IMR-90 (cell line): ENCODE results near the gene SEC24D. TPM values are rescaled to one million over a fixed set of nuclear protein-coding genes. Genes with fewer than 3 reads are reported as not detected.

Experiments
- ATAC-seq: fragments of 200-7000 bp; cut with Tn5 transposase; 2 replicates; pipeline ENCODE4 v1.9.1; 2020; ENCODE audit warnings: low read depth, mild to moderate bottlenecking, moderate library complexity
- BruUV-seq: library from RNA; stranded (reverse); fragments of 400-500 nt; replicated peaks from 2 replicates; lab custom pipeline; 2021; lab: Mats Ljungman, UMichigan
- CTCF ChIA-PET: fragments of 300-600 bp; formaldehyde crosslinking; extraction: SDS; loops from one replicate; lab custom pipeline; 2021; ENCODE audit warnings: antibody characterized with exemption; lab: Yijun Ruan, JAX
- POLR2A ChIA-PET: fragments of 300-600 bp; sonication (Branson Sonifier 250); formaldehyde crosslinking; loops from one replicate; lab custom pipeline; 2022; ENCODE audit warnings: antibody characterized with exemption; ENCODE audit not compliant: unreplicated experiment; lab: Charles Lee
- DNase-seq: peaks from one replicate; pipeline ENCODE4 v3.0.0; 2013
- H2AFZ ChIP-seq: replicated peaks from 2 replicates; pipeline ENCODE3; 2013; ENCODE audit warnings: low read length, mild to moderate bottlenecking; ENCODE audit not compliant: poor library complexity
- H2AK5ac ChIP-seq: 2 replicates; pipeline ENCODE4 v1.6.1; 2013; ENCODE audit warnings: low read depth, low read length, inconsistent platforms
- H2AK9ac ChIP-seq: replicated peaks from 2 replicates; pipeline ENCODE3; 2013; ENCODE audit warnings: mild to moderate bottlenecking, low read depth, low read length, moderate library complexity; ENCODE audit not compliant: poor library complexity
- H2BK120ac ChIP-seq: 2 replicates; pipeline ENCODE4 v1.6.1; 2013; ENCODE audit warnings: low read depth, low read length, inconsistent platforms
- H2BK15ac ChIP-seq: 3 replicates; pipeline ENCODE4 v1.6.1; 2013; ENCODE audit warnings: low read depth, low read length, inconsistent platforms
- H2BK20ac ChIP-seq: 2 replicates; pipeline ENCODE4 v1.6.1; 2013; ENCODE audit warnings: low read depth, mild to moderate bottlenecking, inconsistent platforms, low read length, moderate library complexity
- H2BK5ac ChIP-seq: 2 replicates; pipeline ENCODE4 v1.6.1; 2013; ENCODE audit warnings: mild to moderate bottlenecking, low read depth, low read length, inconsistent platforms; ENCODE audit not compliant: poor library complexity, severe bottlenecking
- H3K14ac ChIP-seq: replicated peaks from 2 replicates; pipeline ENCODE4 v1.6.1; 2013; ENCODE audit warnings: low read depth, low read length, inconsistent platforms
- H3K18ac ChIP-seq: 2 replicates; pipeline ENCODE4 v1.6.1; 2013; ENCODE audit warnings: low read depth, low read length, control low read depth
- H3K23ac ChIP-seq: 2 replicates; pipeline ENCODE4 v1.6.1; 2013; ENCODE audit warnings: low read depth, low read length, inconsistent platforms
- H3K27ac ChIP-seq: 2 replicates; pipeline ENCODE4 v1.5.1; 2013; ENCODE audit warnings: mild to moderate bottlenecking, control low read depth, low read length; ENCODE audit not compliant: insufficient read depth
- H3K27me3 ChIP-seq: 2 replicates; pipeline ENCODE4 v1.6.1; 2013; ENCODE audit warnings: low read length; ENCODE audit not compliant: control insufficient read depth, insufficient read depth
- H3K36me3 ChIP-seq: 2 replicates; pipeline ENCODE4 v1.6.1; 2013; ENCODE audit warnings: low read length, mixed read lengths; ENCODE audit not compliant: control insufficient read depth, insufficient read depth
- H3K4ac ChIP-seq: 2 replicates; pipeline ENCODE4 v1.6.1; 2013; ENCODE audit warnings: low read depth, low read length, inconsistent platforms
- H3K4me1 ChIP-seq: 2 replicates; pipeline ENCODE4 v1.6.1; 2013; ENCODE audit warnings: low read length, mixed read lengths; ENCODE audit not compliant: control insufficient read depth, insufficient read depth
- H3K4me2 ChIP-seq: 2 replicates; pipeline ENCODE4 v1.6.1; 2013; ENCODE audit warnings: low read depth, mild to moderate bottlenecking, control low read depth, low read length, moderate library complexity
- H3K4me3 ChIP-seq: 2 replicates; pipeline ENCODE4 v1.5.1; 2013; ENCODE audit warnings: low read depth, mild to moderate bottlenecking, control low read depth, low read length, moderate library complexity; ENCODE audit not compliant: insufficient read depth
- H3K56ac ChIP-seq: 2 replicates; pipeline ENCODE4 v1.6.1; 2013; ENCODE audit warnings: low read length, inconsistent platforms; ENCODE audit not compliant: insufficient read depth; ENCODE audit errors: extremely low read depth
- H3K79me1 ChIP-seq, 2 experiments: 2 replicates each; pipeline ENCODE4 v1.6.1; 2013; ENCODE audit warnings: low read length in 2 of 2, inconsistent platforms in 1 of 2, low read depth in 1 of 2
- H3K9ac ChIP-seq: 2 replicates; pipeline ENCODE4 v1.6.1; 2013; ENCODE audit warnings: low read depth, low read length, control low read depth
- H3K9me1 ChIP-seq: 2 replicates; pipeline ENCODE4 v1.6.1; 2013; ENCODE audit warnings: low read length, inconsistent platforms; ENCODE audit not compliant: insufficient read depth
- H3K9me3 ChIP-seq: 2 replicates; pipeline ENCODE4 v1.6.1; 2013; ENCODE audit warnings: low read length; ENCODE audit not compliant: control insufficient read depth, insufficient read depth
- H4K20me1 ChIP-seq: 2 replicates; pipeline ENCODE4 v1.6.1; 2013; ENCODE audit warnings: low read length, inconsistent platforms; ENCODE audit not compliant: insufficient read depth
- H4K5ac ChIP-seq: 2 replicates; pipeline ENCODE4 v1.6.1; 2013; ENCODE audit warnings: mild to moderate bottlenecking, low read depth, low read length, control low read depth
- H4K8ac ChIP-seq, 2 experiments: 2 replicates each; pipeline ENCODE4 v1.6.1; 2013; ENCODE audit warnings: low read depth in 2 of 2, low read length in 2 of 2, control low read depth in 1 of 2, inconsistent platforms in 1 of 2
- H4K91ac ChIP-seq: 2 replicates; pipeline ENCODE4 v1.6.1; 2013; ENCODE audit warnings: low read depth, low read length, inconsistent platforms; ENCODE audit not compliant: insufficient read depth
- BHLHE40 ChIP-seq: fragments of 150-350 bp; IDR thresholded peaks from 2 replicates; pipeline ENCODE4 v1.6.1; 2016; ENCODE audit warnings: mild to moderate bottlenecking, low read depth, low read length
- CEBPB ChIP-seq: IDR thresholded peaks from 2 replicates; pipeline ENCODE4 v1.6.1; 2012; ENCODE audit warnings: low read depth, low read length, improper control_type of control experiment
- CHD1 ChIP-seq: IDR thresholded peaks from 2 replicates; pipeline ENCODE4 v1.6.1; 2012; ENCODE audit warnings: low read depth, low read length, improper control_type of control experiment
- ELK1 ChIP-seq: fragments of 150-350 bp; IDR thresholded peaks from 2 replicates; pipeline ENCODE4 v1.6.1; 2016; ENCODE audit warnings: low read depth, mild to moderate bottlenecking, low read length, moderate library complexity, borderline replicate concordance
- FOS ChIP-seq: fragments of 150-350 bp; IDR thresholded peaks from 2 replicates; pipeline ENCODE4 v1.6.1; 2016; ENCODE audit warnings: low read depth, low read length
- MAFK ChIP-seq: IDR thresholded peaks from 2 replicates; pipeline ENCODE4 v1.6.1; 2012; ENCODE audit warnings: low read depth, low read length, improper control_type of control experiment
- MAZ ChIP-seq: IDR thresholded peaks from 2 replicates; pipeline ENCODE4 v1.6.1; 2012; ENCODE audit warnings: low read depth, mild to moderate bottlenecking, low read length, improper control_type of control experiment, moderate library complexity, borderline replicate concordance
- MXI1 ChIP-seq: IDR thresholded peaks from 2 replicates; pipeline ENCODE4 v1.6.1; 2012; ENCODE audit warnings: low read depth, mild to moderate bottlenecking, low read length, moderate library complexity, borderline replicate concordance
- NFE2L2 ChIP-seq: fragments of 150-350 bp; IDR thresholded peaks from 2 replicates; pipeline ENCODE4 v1.6.1; 2016; ENCODE audit warnings: low read depth, mild to moderate bottlenecking, low read length
- POLR2A ChIP-seq: IDR thresholded peaks from 2 replicates; pipeline ENCODE4 v1.6.1; 2012; ENCODE audit warnings: mild to moderate bottlenecking, low read depth, low read length
- RAD21 ChIP-seq: IDR thresholded peaks from 2 replicates; pipeline ENCODE4 v1.6.1; 2012; ENCODE audit warnings: low read length, improper control_type of control experiment
- RCOR1 ChIP-seq: IDR thresholded peaks from 2 replicates; pipeline ENCODE4 v1.6.1; 2012; ENCODE audit warnings: mild to moderate bottlenecking, low read length, improper control_type of control experiment; ENCODE audit not compliant: insufficient replicate concordance
- RFX5 ChIP-seq: IDR thresholded peaks from 2 replicates; pipeline ENCODE4 v1.8.0; 2012; ENCODE audit warnings: low read depth, mild to moderate bottlenecking, low read length, moderate library complexity
- SMC3 ChIP-seq: fragments of 150-350 bp; IDR thresholded peaks from 2 replicates; pipeline ENCODE4 v1.6.1; 2016; ENCODE audit warnings: low read depth, mild to moderate bottlenecking, antibody characterized with exemption, low read length, moderate library complexity
- USF2 ChIP-seq: fragments of 150-350 bp; IDR thresholded peaks from 2 replicates; pipeline ENCODE4 v1.6.1; 2017; ENCODE audit warnings: mild to moderate bottlenecking, antibody characterized with exemption, low read length, low read depth
- dilution Hi-C: fragments of 300-500 bp; cut with HindIII; formaldehyde crosslinking; loops from one replicate; pipeline ENCODE4 v1.14.3; 2018; ENCODE audit warnings: low sequenced_read_pairs; ENCODE audit not compliant: unreplicated experiment
- in situ Hi-C: fragments of 300-500 bp; cut with MboI; formaldehyde crosslinking; loops from 3 replicates; pipeline ENCODE4 v1.14.3; 2019; ENCODE audit warnings: low sequenced_read_pairs, inconsistent platforms, mixed read lengths
- intact Hi-C: fragments of 100-400 bp; cut with micrococcal nuclease; formaldehyde crosslinking; loops from 2 replicates; pipeline ENCODE4 v1.10.0; 2022
- polyA plus RNA-seq, 3 experiments: library from polyadenylated mRNA; depleted of rRNA; stranded (reverse); fragments of >200 nt; gene quantifications; 2 replicates each; pipeline ENCODE4 v1.2.3, GENCODE V29; 2012; ENCODE audit warnings: low replicate concordance in 1 of 3
- total RNA-seq: library from RNA; depleted of rRNA; stranded (reverse); fragments of >200 nt; gene quantifications from 2 replicates; pipeline ENCODE4 v1.2.3, GENCODE V29; 2012
- TF ChIP-seq, protein P1 (sequence below): conservative IDR thresholded peaks from 2 replicates; pipeline ENCODE4 v1.5.1; 2012; ENCODE audit warnings: mild to moderate bottlenecking, low read depth, low read length, improper control_type of control experiment

The SEC24D gene
- total and polyA plus RNA-seq, 2 of the 4 experiments (the other 2 are of a cell fraction) = 93.2 to 111 TPM

DNA sequence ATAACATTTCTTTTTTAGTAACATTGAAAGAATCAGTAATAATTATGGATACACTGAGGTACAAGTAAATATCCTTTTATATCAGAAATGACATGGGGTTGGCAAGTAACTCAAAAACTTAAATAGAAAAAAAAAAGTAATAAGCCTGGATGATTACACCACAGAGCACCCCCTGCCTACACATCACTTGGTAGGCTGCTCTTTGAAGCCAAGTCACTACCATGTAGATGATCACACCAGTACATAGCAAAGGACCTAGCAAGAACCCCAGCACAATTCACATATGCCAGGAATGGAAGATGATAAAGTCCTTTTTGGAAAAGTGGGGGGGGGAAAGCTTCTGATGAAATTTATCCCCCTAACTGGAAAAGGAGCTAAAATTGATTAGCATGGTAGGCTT, 93.9 kb downstream of the SEC24D start:
- no peak overlapping the region for H3K27ac ChIP-seq

More for the DNA sequence above, 93.9 kb downstream of the SEC24D start:
- Histone ChIP-seq H2BK20ac (no peak overlapping the region), H3K14ac (no peak overlapping the region), H3K18ac (no peak overlapping the region), H2AFZ (no peak overlapping the region), H4K8ac (no peak overlapping the region), H4K20me1 (peaks cover 26% of the 10 kb centered on the region; the same call in 1 of the 2 replicates), H3K4ac (no peak overlapping the region), H4K5ac (no peak overlapping the region), H4K91ac (no peak overlapping the region), H3K9me1 (0 out of 2 replicates have a peak, but pooled peaks cover 4% of the 10 kb centered on the region), H3K9me3 (no peaks in the 10 kb centered on the region), H2AK9ac (no peak overlapping the region), H3K9ac (no peak overlapping the region), H3K4me3 (no peak overlapping the region), H3K4me2 (no peak overlapping the region), H3K23ac (no peak overlapping the region), H2BK120ac (no peak overlapping the region), H2BK5ac (peak overlapping the region; percentile 48), H3K4me1 (peaks cover 17% of the 10 kb centered on the region), H3K56ac (no peak overlapping the region), H3K36me3 (peaks cover 52% of the 10 kb centered on the region), H3K79me1 (peaks cover 27 to 58% of the 10 kb centered on the region in 2 experiments), H3K27me3 (no peaks in the 10 kb centered on the region), H2BK15ac (no peak overlapping the region), H2AK5ac (no peak overlapping the region)
- no TSS peak for BruUV-seq
- in situ Hi-C loops = loop anchor here (10.0 kb wide), 1 partner anchor 233 kb away; no protein-coding TSS in a partner anchor
- DNase-seq (no peak), ATAC-seq (no peak)
- no peak for TF ChIP-seq RAD21
- TF ChIP-seq CEBPB = no peak
- no peak for TF ChIP-seq USF2
- TF ChIP-seq MXI1 = no peak
- no peak for TF ChIP-seq BHLHE40
- TF ChIP-seq SMC3 = no peak
- TF ChIP-seq RFX5 = no peak
- no peak for TF ChIP-seq ELK1
- no peak for TF ChIP-seq NFE2L2
- TF ChIP-seq CHD1 = no peak
- no peak for TF ChIP-seq MAFK
- TF ChIP-seq POLR2A = no peak
- TF ChIP-seq RCOR1 = no peak
- TF ChIP-seq FOS = no peak
- TF ChIP-seq, protein P1, sequence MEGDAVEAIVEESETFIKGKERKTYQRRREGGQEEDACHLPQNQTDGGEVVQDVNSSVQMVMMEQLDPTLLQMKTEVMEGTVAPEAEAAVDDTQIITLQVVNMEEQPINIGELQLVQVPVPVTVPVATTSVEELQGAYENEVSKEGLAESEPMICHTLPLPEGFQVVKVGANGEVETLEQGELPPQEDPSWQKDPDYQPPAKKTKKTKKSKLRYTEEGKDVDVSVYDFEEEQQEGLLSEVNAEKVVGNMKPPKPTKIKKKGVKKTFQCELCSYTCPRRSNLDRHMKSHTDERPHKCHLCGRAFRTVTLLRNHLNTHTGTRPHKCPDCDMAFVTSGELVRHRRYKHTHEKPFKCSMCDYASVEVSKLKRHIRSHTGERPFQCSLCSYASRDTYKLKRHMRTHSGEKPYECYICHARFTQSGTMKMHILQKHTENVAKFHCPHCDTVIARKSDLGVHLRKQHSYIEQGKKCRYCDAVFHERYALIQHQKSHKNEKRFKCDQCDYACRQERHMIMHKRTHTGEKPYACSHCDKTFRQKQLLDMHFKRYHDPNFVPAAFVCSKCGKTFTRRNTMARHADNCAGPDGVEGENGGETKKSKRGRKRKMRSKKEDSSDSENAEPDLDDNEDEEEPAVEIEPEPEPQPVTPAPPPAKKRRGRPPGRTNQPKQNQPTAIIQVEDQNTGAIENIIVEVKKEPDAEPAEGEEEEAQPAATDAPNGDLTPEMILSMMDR = no peak
- no peak for TF ChIP-seq MAZ
- dilution Hi-C loops = no loop called here
- POLR2A ChIA-PET = no interaction called here
- intact Hi-C loops = no loop called here
- CTCF ChIA-PET = interaction anchor here (0.7 to 1.2 kb wide), 3 partner anchors 9 to 128 kb away, joined by 3 to 5 read pairs (median 3); no protein-coding TSS in a partner anchor
